ENCODE results near the gene RHEX. TPM values are rescaled to one million over a fixed set of nuclear protein-coding genes. Genes with fewer than 3 reads are reported as not detected.
"Not testable (repeated sequence)": the region's sequence is repeated elsewhere in the genome, so short reads cannot be mapped to it uniquely, and the experiment has no call there.

RHEX gene
- total RNA-seq, 4 donors from 2014 or later = 0.45 to 11.2 (median 7.7) TPM

GRCh38 chr1:206055639-206056323 is 2.8 kb downstream of the RHEX start:
- intact Hi-C loops (cut with DNase I); H3K36me3 ChIP-seq; H3K9me3 ChIP-seq; H3K27ac ChIP-seq (replicated peaks in 1 of 4); DNase-seq (ENCODE audit: extremely low spot score); H3K4me1 ChIP-seq; H3K4me3 ChIP-seq; H3K27me3 ChIP-seq: not testable (repeated sequence)
- 86% methylated on average over 8 of the region's 8 CpGs for WGBS

- 94% methylated on average over 7 of the region's 9 CpGs for WGBS
- H3K4me1 ChIP-seq; H3K27me3 ChIP-seq; H3K9me3 ChIP-seq; H3K27ac ChIP-seq (replicated peaks in 1 of 4); intact Hi-C loops (cut with DNase I); H3K36me3 ChIP-seq; H3K4me3 ChIP-seq; DNase-seq (ENCODE audit: extremely low spot score): not testable (repeated sequence)
Measured at GRCh38 chr1:206058289-206058926, 5.4 kb downstream of the RHEX start.

GRCh38 chr1:206058927-206059292 is 5.9 kb downstream of the RHEX start:
- 100% methylated on average over 1 of the region's 1 CpG for WGBS
- TF ChIP-seq POLR2A (IDR thresholded peaks at IDR 0.05; ENCODE audit: low read depth) = no peak
- no peak for TF ChIP-seq CTCF (IDR thresholded peaks at IDR 0.05)
- TF ChIP-seq EP300 (IDR thresholded peaks at IDR 0.05) = no peak
- no peak for TF ChIP-seq POLR2AphosphoS5 (IDR thresholded peaks at IDR 0.05)
- Histone ChIP-seq H3K27me3 (no peaks in the 10 kb centered on the region), H3K27ac (replicated peaks in 1 of 4) (no peak overlapping the region), H3K4me3 (no peak overlapping the region), H3K9me3 (no peaks in the 10 kb centered on the region), H3K4me1 (no peaks in the 10 kb centered on the region), H3K36me3 (no peaks in the 10 kb centered on the region)
- intact Hi-C loops (cut with DNase I) = no loop called here
- no peak for DNase-seq (ENCODE audit: extremely low spot score)

GRCh38 chr1:206059355-206059915 is 6.5 kb downstream of the RHEX start:
- Histone ChIP-seq H3K4me1 (no peaks in the 10 kb centered on the region), H3K27ac (replicated peaks in 1 of 4) (no peak overlapping the region), H3K36me3 (no peaks in the 10 kb centered on the region), H3K9me3 (no peaks in the 10 kb centered on the region), H3K27me3 (no peaks in the 10 kb centered on the region), H3K4me3 (no peak overlapping the region)
- intact Hi-C loops (cut with DNase I) = no loop called here
- DNase-seq (ENCODE audit: extremely low spot score) = no peak
- no peak for TF ChIP-seq POLR2AphosphoS5 (IDR thresholded peaks at IDR 0.05)
- TF ChIP-seq EP300 (IDR thresholded peaks at IDR 0.05) = no peak
- no peak for TF ChIP-seq CTCF (IDR thresholded peaks at IDR 0.05)
- TF ChIP-seq POLR2A (IDR thresholded peaks at IDR 0.05; ENCODE audit: low read depth) = no peak
- WGBS = 83% methylated on average over 3 of the region's 3 CpGs

- Histone ChIP-seq H3K4me3 (no peak overlapping the region), H3K27me3 (no peaks in the 10 kb centered on the region), H3K4me1 (no peaks in the 10 kb centered on the region), H3K36me3 (no peaks in the 10 kb centered on the region), H3K9me3 (no peaks in the 10 kb centered on the region), H3K27ac (replicated peaks in 1 of 4) (no peak overlapping the region)
- DNase-seq (ENCODE audit: extremely low spot score) = no peak
- no peak for TF ChIP-seq POLR2AphosphoS5 (IDR thresholded peaks at IDR 0.05)
- TF ChIP-seq POLR2A (IDR thresholded peaks at IDR 0.05; ENCODE audit: low read depth) = no peak
- TF ChIP-seq EP300 (IDR thresholded peaks at IDR 0.05) = no peak
- TF ChIP-seq CTCF (IDR thresholded peaks at IDR 0.05) = no peak
- WGBS = 94% methylated on average over 3 of the region's 3 CpGs
- intact Hi-C loops (cut with DNase I) = no loop called here
Measured at GRCh38 chr1:206060844-206061243, 7.9 kb downstream of the RHEX start.

Measured in esophagus muscularis mucosa (tissue), 4 donors.